ENCODE results near the gene PCBP4. TPM values are rescaled to one million over a fixed set of nuclear protein-coding genes. Genes with fewer than 3 reads are reported as not detected.
"Not testable (repeated sequence)": the region's sequence is repeated elsewhere in the genome, so short reads cannot be mapped to it uniquely, and the experiment has no call there.

The PCBP4 gene
- total RNA-seq, 2 donors from 2014 or later, result 19.6 to 22.4 TPM

GRCh38 chr3:51992017-51992682 is 24.9 kb upstream of the PCBP4 start:
- Histone ChIP-seq H3K27ac (no peak overlapping the region), H3K27me3 (no peaks in the 10 kb centered on the region), H3K4me3 (no peak overlapping the region), H3K4me1 (peaks cover 6% of the 10 kb centered on the region), H3K36me3 (peaks cover 9% of the 10 kb centered on the region), H3K9ac (ENCODE audit: low read depth in 2 of 2, low read length in 2 of 2) (peak overlapping the region; percentile 20 to 46), H3K9me3 (no peaks in the 10 kb centered on the region)
- no peak for DNase-seq
- intact Hi-C loops (cut with DNase I), result no loop called here
- TF ChIP-seq CTCF (IDR thresholded peaks at IDR 0.05), result no peak

GRCh38 chr3:51990501-51990971 is 23.3 kb upstream of the PCBP4 start:
- H3K9ac ChIP-seq (ENCODE audit: low read depth in 2 of 2, low read length in 2 of 2); H3K9me3 ChIP-seq; DNase-seq; H3K27me3 ChIP-seq; H3K27ac ChIP-seq; H3K36me3 ChIP-seq; H3K4me3 ChIP-seq; intact Hi-C loops (cut with DNase I); H3K4me1 ChIP-seq: not testable (repeated sequence)

GRCh38 chr3:51988286-51989146 is 21.3 kb upstream of the PCBP4 start:
- no peak for TF ChIP-seq CTCF (IDR thresholded peaks at IDR 0.05)
- Histone ChIP-seq H3K9ac (ENCODE audit: low read depth in 2 of 2, low read length in 2 of 2) (peak overlapping the region in 1 of 2 donors; percentile 7), H3K27ac (no peak overlapping the region), H3K4me3 (no peak overlapping the region), H3K36me3 (no peaks in the 10 kb centered on the region), H3K9me3 (no peaks in the 10 kb centered on the region), H3K27me3 (no peaks in the 10 kb centered on the region), H3K4me1 (peaks cover 8% of the 10 kb centered on the region)
- DNase-seq, result no peak
- intact Hi-C loops (cut with DNase I), result no loop called here

GRCh38 chr3:51987568-51987967 is 20.3 kb upstream of the PCBP4 start:
- no peak overlapping the region for H3K27ac ChIP-seq
- DNase-seq, result no peak
- H3K36me3 ChIP-seq, result no peaks in the 10 kb centered on the region
- H3K9ac ChIP-seq (ENCODE audit: low read depth in 2 of 2, low read length in 2 of 2), result no peak overlapping the region
- intact Hi-C loops (cut with DNase I), result no loop called here
- peaks cover 8% of the 10 kb centered on the region for H3K4me1 ChIP-seq
- no peak overlapping the region for H3K4me3 ChIP-seq
- H3K9me3 ChIP-seq, result no peaks in the 10 kb centered on the region
- no peaks in the 10 kb centered on the region for H3K27me3 ChIP-seq
- no peak for TF ChIP-seq CTCF (IDR thresholded peaks at IDR 0.05)

GRCh38 chr3:51986010-51986947 is 19.0 kb upstream of the PCBP4 start:
- intact Hi-C loops (cut with DNase I), result no loop called here
- no peaks in the 10 kb centered on the region for H3K27me3 ChIP-seq
- peak overlapping the region; percentile 44 for H3K27ac ChIP-seq
- TF ChIP-seq CTCF (IDR thresholded peaks at IDR 0.05), result no peak
- peaks cover 13% of the 10 kb centered on the region for H3K4me1 ChIP-seq
- no peak overlapping the region for H3K4me3 ChIP-seq
- H3K9ac ChIP-seq (ENCODE audit: low read depth in 2 of 2, low read length in 2 of 2), result peak overlapping the region in 1 of 2 donors; percentile 58
- no peaks in the 10 kb centered on the region for H3K36me3 ChIP-seq
- DNase-seq, result peak; percentile 76
- no peaks in the 10 kb centered on the region for H3K9me3 ChIP-seq

All from colonic mucosa (tissue), 4 donors.